ENCODE measurements around the gene TNNI3K.

DNA sequence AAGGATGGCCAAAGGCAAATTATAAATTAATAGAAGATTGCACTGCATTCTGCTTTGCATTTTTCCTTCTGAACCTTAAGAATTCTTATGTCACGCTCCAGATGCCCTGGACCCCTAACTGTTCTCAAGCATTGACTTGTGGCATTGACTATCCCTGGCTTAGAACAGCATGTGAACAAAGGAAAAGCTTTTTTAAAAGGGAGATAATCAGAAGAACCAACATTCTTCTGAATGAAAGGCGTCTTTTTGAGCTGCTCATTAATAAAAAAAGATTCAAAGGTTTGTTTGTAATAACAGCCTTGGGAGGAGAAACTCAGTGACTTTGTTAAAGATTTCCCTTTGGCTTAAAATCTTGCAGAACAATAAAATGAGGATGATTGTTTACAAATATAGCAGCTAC, 105.5 kb downstream of the TNNI3K start:
- TF ChIP-seq, protein P1, sequence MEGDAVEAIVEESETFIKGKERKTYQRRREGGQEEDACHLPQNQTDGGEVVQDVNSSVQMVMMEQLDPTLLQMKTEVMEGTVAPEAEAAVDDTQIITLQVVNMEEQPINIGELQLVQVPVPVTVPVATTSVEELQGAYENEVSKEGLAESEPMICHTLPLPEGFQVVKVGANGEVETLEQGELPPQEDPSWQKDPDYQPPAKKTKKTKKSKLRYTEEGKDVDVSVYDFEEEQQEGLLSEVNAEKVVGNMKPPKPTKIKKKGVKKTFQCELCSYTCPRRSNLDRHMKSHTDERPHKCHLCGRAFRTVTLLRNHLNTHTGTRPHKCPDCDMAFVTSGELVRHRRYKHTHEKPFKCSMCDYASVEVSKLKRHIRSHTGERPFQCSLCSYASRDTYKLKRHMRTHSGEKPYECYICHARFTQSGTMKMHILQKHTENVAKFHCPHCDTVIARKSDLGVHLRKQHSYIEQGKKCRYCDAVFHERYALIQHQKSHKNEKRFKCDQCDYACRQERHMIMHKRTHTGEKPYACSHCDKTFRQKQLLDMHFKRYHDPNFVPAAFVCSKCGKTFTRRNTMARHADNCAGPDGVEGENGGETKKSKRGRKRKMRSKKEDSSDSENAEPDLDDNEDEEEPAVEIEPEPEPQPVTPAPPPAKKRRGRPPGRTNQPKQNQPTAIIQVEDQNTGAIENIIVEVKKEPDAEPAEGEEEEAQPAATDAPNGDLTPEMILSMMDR (conservative IDR thresholded peaks at IDR 0.05; ENCODE audit: low read depth, low read length): no peak
- TF ChIP-seq EZH2 (IDR thresholded peaks at IDR 0.05; ENCODE audit: low read length, unreplicated experiment): no peak
